ENCODE data around the gene HYI. TPM values are rescaled to one million over a fixed set of nuclear protein-coding genes. Genes with fewer than 3 reads are reported as not detected.
A peak's percentile ranks its signal among the peaks of the same experiment; 100 is the strongest.
"Not testable (repeated sequence)": the region's sequence is repeated elsewhere in the genome, so short reads cannot be mapped to it uniquely, and the experiment has no call there.

The HYI gene
- polyA plus RNA-seq (2012; rRNA removed), result 6.8 and 11.1 TPM in 2 replicates
- 3.3 and 5.5 TPM in 2 replicates for polyA plus RNA-seq (2012; cell fraction: cytosol; rRNA removed)
- polyA plus RNA-seq (2012; cell fraction: nucleus; rRNA removed), result 23.7 and 41.7 TPM in 2 replicates

- Histone ChIP-seq H3K79me2 (ENCODE audit: insufficient read depth) (no peaks in the 10 kb centered on the region), H3K9ac (peak within 1 kb of the TSS; percentile 43; the same call in 1 of the 2 replicates), H3K27ac (ENCODE audit: low read depth in 2 of 2, low read length in 1 of 2) (peak within 1 kb of the TSS; percentile 45 to 84; a peak in 3 of 4 replicates), H3F3A (replicated peaks; ENCODE audit: insufficient read depth) (peaks cover 16% of the 10 kb centered on the region), H3K4me1 (ENCODE audit: control insufficient read depth in 1 of 2, insufficient read depth in 2 of 2, low read depth in 1 of 2, low read length in 1 of 2) (peaks cover 0 to 15% of the 10 kb centered on the region in 2 experiments; a peak in 3 of 4 replicates), H4K20me1 (ENCODE audit: insufficient read depth) (no peaks in the 10 kb centered on the region), H3K9me2 (no peaks in the 10 kb centered on the region), H3K9me3 (no peaks in the 10 kb centered on the region), H3K4me2 (peak within 1 kb of the TSS; percentile 17), H3K27me3 (ENCODE audit: insufficient read depth) (no peaks in the 10 kb centered on the region), H3K36me3 (replicated peaks in 1 of 2; ENCODE audit: control insufficient read depth in 1 of 2, insufficient read depth in 2 of 2, low read length in 1 of 2) (peaks cover 4 to 22% of the 10 kb centered on the region in 2 experiments), H3K4me3 (ENCODE audit: low read depth in 2 of 2, low read length in 1 of 2) (peak within 1 kb of the TSS; percentile 37 to 48; a peak in 3 of 4 replicates), H2AFZ (ENCODE audit: low read depth) (peak within 1 kb of the TSS; percentile 68; the same call in 1 of the 2 replicates)
- WGBS (ENCODE audit: low lambda C conversion rate), result 22% methylated on average over 46 of the region's 87 CpGs
- CTCF ChIA-PET, result interaction anchor here (1.2 to 1.7 kb wide), 3 partner anchors 12 to 481 kb away, joined by 4 read pairs; no protein-coding TSS in a partner anchor
- peak; percentile 88 for DNase-seq
- TF ChIP-seq YY1 (IDR thresholded peaks at IDR 0.05; ENCODE audit: low read depth) (no peak), NFIC (IDR thresholded peaks at IDR 0.05; ENCODE audit: borderline replicate concordance) (no peak), PBX3 (IDR thresholded peaks at IDR 0.05) (no peak), POLR2AphosphoS5 (IDR thresholded peaks at IDR 0.05; ENCODE audit: low read depth, low read length) (peak; percentile 37; the same call in 1 of the 2 replicates), TAF1 (IDR thresholded peaks at IDR 0.05; ENCODE audit: borderline replicate concordance, low read depth, low read length) (no peak; the same call in 1 of the 2 replicates), MXI1 (IDR thresholded peaks at IDR 0.05; ENCODE audit: low read depth, low read length) (no peak), ELF1 (IDR thresholded peaks at IDR 0.05) (no peak), RXRA (IDR thresholded peaks at IDR 0.05; ENCODE audit: borderline replicate concordance, low read depth) (no peak), MAX (IDR thresholded peaks at IDR 0.05; ENCODE audit: low read depth) (peak; percentile 32; the same call in 1 of the 2 replicates), RFX5 (IDR thresholded peaks at IDR 0.05; ENCODE audit: low read length) (no peak), JUND (IDR thresholded peaks at IDR 0.05) (no peak)
- TF ChIP-seq, protein P1, sequence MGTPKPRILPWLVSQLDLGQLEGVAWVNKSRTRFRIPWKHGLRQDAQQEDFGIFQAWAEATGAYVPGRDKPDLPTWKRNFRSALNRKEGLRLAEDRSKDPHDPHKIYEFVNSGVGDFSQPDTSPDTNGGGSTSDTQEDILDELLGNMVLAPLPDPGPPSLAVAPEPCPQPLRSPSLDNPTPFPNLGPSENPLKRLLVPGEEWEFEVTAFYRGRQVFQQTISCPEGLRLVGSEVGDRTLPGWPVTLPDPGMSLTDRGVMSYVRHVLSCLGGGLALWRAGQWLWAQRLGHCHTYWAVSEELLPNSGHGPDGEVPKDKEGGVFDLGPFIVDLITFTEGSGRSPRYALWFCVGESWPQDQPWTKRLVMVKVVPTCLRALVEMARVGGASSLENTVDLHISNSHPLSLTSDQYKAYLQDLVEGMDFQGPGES (IDR thresholded peaks at IDR 0.05; ENCODE audit: low read depth, low read length), result no peak
- TF ChIP-seq, protein P2, sequence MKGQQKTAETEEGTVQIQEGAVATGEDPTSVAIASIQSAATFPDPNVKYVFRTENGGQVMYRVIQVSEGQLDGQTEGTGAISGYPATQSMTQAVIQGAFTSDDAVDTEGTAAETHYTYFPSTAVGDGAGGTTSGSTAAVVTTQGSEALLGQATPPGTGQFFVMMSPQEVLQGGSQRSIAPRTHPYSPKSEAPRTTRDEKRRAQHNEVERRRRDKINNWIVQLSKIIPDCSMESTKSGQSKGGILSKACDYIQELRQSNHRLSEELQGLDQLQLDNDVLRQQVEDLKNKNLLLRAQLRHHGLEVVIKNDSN (IDR thresholded peaks at IDR 0.05; ENCODE audit: borderline replicate concordance, low read depth), result peak; percentile 39; the same call in 1 of the 2 replicates
- POLR2A ChIA-PET, result interaction anchor here (0.5 to 1.4 kb wide), 6 partner anchors 9 to 45 kb away, joined by 3 to 5 read pairs (median 3); no protein-coding TSS in a partner anchor
Measured at GRCh38 chr1:43453442-43454269, at the start of gene HYI. HYI (minus strand) TSS chr1:43453931; CDS start chr1:43453793, 138 bp downstream.

- H3K9me3 ChIP-seq, POLR2A ChIA-PET: not testable (repeated sequence)
Measured at GRCh38 chr1:43501806-43502205, 48.1 kb upstream of the HYI start.

More at GRCh38 chr1:43501806-43502205, 48.1 kb upstream of the HYI start:
- DNase-seq; H3K36me3 ChIP-seq (replicated peaks in 1 of 2; ENCODE audit: control insufficient read depth in 1 of 2, insufficient read depth in 2 of 2, low read length in 1 of 2); H3K4me1 ChIP-seq (ENCODE audit: control insufficient read depth in 1 of 2, insufficient read depth in 2 of 2, low read depth in 1 of 2, low read length in 1 of 2); H3K9me2 ChIP-seq; H3K4me2 ChIP-seq; H3K79me2 ChIP-seq (ENCODE audit: insufficient read depth); H2AFZ ChIP-seq (ENCODE audit: low read depth); H3K27me3 ChIP-seq (ENCODE audit: insufficient read depth); H3K27ac ChIP-seq (ENCODE audit: low read depth in 2 of 2, low read length in 1 of 2); H3F3A ChIP-seq (replicated peaks; ENCODE audit: insufficient read depth); H4K20me1 ChIP-seq (ENCODE audit: insufficient read depth); CTCF ChIA-PET; H3K9ac ChIP-seq; H3K4me3 ChIP-seq (ENCODE audit: low read depth in 2 of 2, low read length in 1 of 2): not testable (repeated sequence)
- WGBS (ENCODE audit: low lambda C conversion rate), result 80% methylated on average over 1 of the region's 33 CpGs

Data from SK-N-SH (cell line).